Body of pancreas (tissue), 4 donors: Measurements from ENCODE around the gene FCHSD2.

Experiments used
- CTCF ChIP-seq, 7 experiments: fragments of 450-650 bp in 4 of 7; fragments of 200-600 bp in 3 of 7; sonication (generic) in 3 of 7; IDR thresholded peaks; one replicate each; pipeline ENCODE4 v1.5.1; 2016 to 2019; ENCODE audit warnings: antibody characterized with exemption in 7 of 7
- POLR2A ChIP-seq, 3 donors: fragments of 450-650 bp; IDR thresholded peaks; one replicate each; pipeline ENCODE4 v1.6.1; 2016; ENCODE audit warnings: antibody characterized with exemption in 3 of 3, mild to moderate bottlenecking in 2 of 3

- TF ChIP-seq POLR2A (IDR thresholded peaks at IDR 0.05), result no peak
- no peak for TF ChIP-seq CTCF (IDR thresholded peaks at IDR 0.05)
These were observed 216.5 kb downstream of the FCHSD2 start for GRCh38 chr11:72925656-72926055.
